ENCODE results near the gene SRSF3. TPM values are rescaled to one million over a fixed set of nuclear protein-coding genes. Genes with fewer than 3 reads are reported as not detected.

SRSF3 gene
- total and polyA plus RNA-seq, 9 of the 15 experiments (the other 6 are each of a cell fraction or from before 2014, with no cell fraction given) = 337 to 1,200 (median 518) TPM

GRCh38 chr6:36593569-36594028 lies 563 bp upstream of the SRSF3 start (continued):
- peak in 1 of 2 experiments; percentile 39; a peak in 1 of 4 replicates for TF ChIP-seq MLX (CRISPR knock-in tag; conservative IDR thresholded peaks at IDR 0.05)
- TF ChIP-seq NR2C2 (CRISPR knock-in tag; IDR thresholded peaks at IDR 0.05) = no peak
- TF ChIP-seq NR2C2 (tag; IDR thresholded peaks at IDR 0.05) = peak; percentile 91
- TF ChIP-seq ZNF324 (CRISPR knock-in tag; IDR thresholded peaks at IDR 0.05) = peak; percentile 48; the same call in 1 of the 2 replicates
- 0 out of 2 replicates have a peak, but pooled peaks have one; percentile 32 for TF ChIP-seq ELK3 (CRISPR knock-in tag; IDR thresholded peaks at IDR 0.05)
- TF ChIP-seq CHD4 (IDR thresholded peaks at IDR 0.05; ENCODE audit: insufficient read depth, insufficient replicate concordance, low read depth, low read length, poor library complexity, severe bottlenecking) = peak; percentile 26
- TF ChIP-seq ZNF445 (CRISPR knock-in tag; IDR thresholded peaks at IDR 0.05; ENCODE audit: low read depth) = 0 out of 2 replicates have a peak, but pooled peaks have one; percentile 65
- peak in 1 of 2 experiments; percentile 54; a peak in 1 of 4 replicates for TF ChIP-seq SRF (CRISPR knock-in tag; IDR thresholded peaks at IDR 0.05)
- TF ChIP-seq HBP1 (CRISPR knock-in tag; IDR thresholded peaks at IDR 0.05) = 0 out of 2 replicates have a peak, but pooled peaks have one; percentile 11
- TF ChIP-seq ZNF41 (CRISPR knock-in tag; conservative IDR thresholded peaks at IDR 0.05) = 0 out of 2 replicates have a peak, but pooled peaks have one; percentile 58
- TF ChIP-seq ETV1 (tag; conservative IDR thresholded peaks at IDR 0.05; ENCODE audit: low read depth) = 0 out of 2 replicates have a peak, but pooled peaks have one; percentile 14
- TF ChIP-seq PYGO2 (tag; IDR thresholded peaks at IDR 0.05) = 0 out of 2 replicates have a peak, but pooled peaks have one; percentile 14
- TF ChIP-seq ZBTB40 (IDR thresholded peaks at IDR 0.05) = peak; percentile 59
- no peak for TF ChIP-seq ZBTB40 (CRISPR knock-in tag; IDR thresholded peaks at IDR 0.05)
- TF ChIP-seq MAFF (IDR thresholded peaks at IDR 0.05; ENCODE audit: low read length) = peak; percentile 7; the same call in 1 of the 2 replicates
